HEK293T (cell line): ENCODE measurements around the gene PFN4.

Source experiments
- CTCF ChIA-PET: fragments of 350-600 bp; formaldehyde crosslinking; extraction: SDS; loops from one replicate; lab custom pipeline; 2021; ENCODE audit warnings: antibody characterized with exemption, inconsistent platforms; lab: Yijun Ruan, JAX
- POLR2A ChIA-PET: fragments of 350-600 bp; formaldehyde crosslinking; extraction: SDS; loops from one replicate; lab custom pipeline; 2020; ENCODE audit warnings: antibody characterized with exemption, inconsistent platforms; lab: Yijun Ruan, JAX
- DNase-seq: peaks from one replicate; pipeline ENCODE4 v3.0.0; 2012; ENCODE audit warnings: mixed read lengths; ENCODE audit errors: extremely low spot score
- ARNT ChIP-seq: fragments of 450-650 bp; IDR thresholded peaks from 2 replicates; pipeline ENCODE4 v1.6.1; 2017; ENCODE audit warnings: mild to moderate bottlenecking
- BHLHE40 ChIP-seq: fragments of 450-650 bp; IDR thresholded peaks from 2 replicates; pipeline ENCODE4 v1.6.1; 2016; ENCODE audit warnings: mild to moderate bottlenecking, moderate library complexity, borderline replicate concordance
- CTBP1 ChIP-seq: fragments of 450-650 bp; IDR thresholded peaks from 2 replicates; pipeline ENCODE4 v1.6.1; 2016; ENCODE audit warnings: borderline replicate concordance
- ELF4 ChIP-seq: fragments of 450-650 bp; IDR thresholded peaks from 2 replicates; pipeline ENCODE4 v1.6.1; 2017; ENCODE audit warnings: antibody characterized with exemption
- FOXA1 ChIP-seq: fragments of 450-650 bp; IDR thresholded peaks from 2 replicates; pipeline ENCODE4 v1.6.1; 2016; ENCODE audit warnings: mild to moderate bottlenecking
- FOXK2 ChIP-seq: fragments of 450-650 bp; IDR thresholded peaks from 2 replicates; pipeline ENCODE4 v1.6.1; 2016; ENCODE audit warnings: mild to moderate bottlenecking
- FOXM1 ChIP-seq: fragments of 450-650 bp; IDR thresholded peaks from 2 replicates; pipeline ENCODE4 v1.6.1; 2017; ENCODE audit warnings: mild to moderate bottlenecking, borderline replicate concordance
- HDGF ChIP-seq: fragments of 450-650 bp; IDR thresholded peaks from 2 replicates; pipeline ENCODE4 v1.6.1; 2017; ENCODE audit warnings: antibody characterized with exemption, borderline replicate concordance
- L3MBTL2 ChIP-seq: fragments of 450-650 bp; conservative IDR thresholded peaks from 2 replicates; pipeline ENCODE4 v1.6.1; 2016; ENCODE audit warnings: mild to moderate bottlenecking
- LEF1 ChIP-seq: fragments of 450-650 bp; IDR thresholded peaks from 2 replicates; pipeline ENCODE4 v1.6.1; 2017; ENCODE audit warnings: mild to moderate bottlenecking, borderline replicate concordance
- NFRKB ChIP-seq: fragments of 450-650 bp; IDR thresholded peaks from 2 replicates; pipeline ENCODE4 v1.6.1; 2016; ENCODE audit warnings: mild to moderate bottlenecking, moderate library complexity
- PKNOX1 ChIP-seq: fragments of 450-650 bp; IDR thresholded peaks from 2 replicates; pipeline ENCODE4 v1.6.1; 2016
- SP1 ChIP-seq: fragments of 450-650 bp; IDR thresholded peaks from 2 replicates; pipeline ENCODE4 v1.6.1; 2017
- SUZ12 ChIP-seq: fragments of 450-650 bp; IDR thresholded peaks from 2 replicates; pipeline ENCODE4 v1.6.1; 2016; ENCODE audit warnings: mild to moderate bottlenecking
- TARDBP ChIP-seq: fragments of 450-650 bp; IDR thresholded peaks from 2 replicates; pipeline ENCODE4 v1.6.1; 2016
- ZNF384 ChIP-seq: fragments of 450-650 bp; IDR thresholded peaks from 2 replicates; pipeline ENCODE4 v1.6.1; 2016

Gene PFN4

GRCh38 chr2:24163186-24163585 is 40.1 kb upstream of the PFN4 start:
- TF ChIP-seq L3MBTL2 (no peak), FOXM1 (no peak), SUZ12 (no peak), SP1 (no peak), LEF1 (no peak), BHLHE40 (no peak), NFRKB (no peak), ZNF384 (no peak), HDGF (no peak), ELF4 (no peak), ARNT (no peak), FOXA1 (no peak), FOXK2 (no peak)
- no peak for DNase-seq
- POLR2A ChIA-PET, result no interaction called here
- CTCF ChIA-PET, result no interaction called here

DNA sequence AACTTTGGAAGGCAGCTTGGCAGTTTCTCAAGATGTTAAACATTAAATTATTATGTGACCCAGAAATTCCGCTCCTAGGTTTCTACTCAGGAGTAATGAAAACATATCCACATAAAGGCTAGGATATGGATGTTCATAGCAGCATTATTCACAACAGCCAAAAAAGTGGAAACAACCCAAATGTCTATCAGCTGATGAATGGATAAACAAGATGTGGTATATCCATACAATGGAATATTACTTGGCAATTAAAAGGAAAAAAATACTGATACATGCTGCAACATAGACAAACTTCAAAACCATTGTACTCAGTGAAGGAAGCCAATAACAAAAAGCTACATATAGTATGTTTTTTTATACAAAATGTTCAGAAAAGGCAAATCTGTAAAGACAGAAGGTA is 39.4 kb upstream of the PFN4 start:
- TF ChIP-seq BHLHE40, result no peak
- no peak for TF ChIP-seq LEF1
- TF ChIP-seq HDGF, result no peak
- no peak for TF ChIP-seq TARDBP
- no peak for TF ChIP-seq NFRKB
- TF ChIP-seq CTBP1, result no peak
- TF ChIP-seq ARNT, result no peak
- TF ChIP-seq ELF4, result no peak
- no peak for TF ChIP-seq SP1
- no peak for TF ChIP-seq ZNF384
- no peak for TF ChIP-seq FOXK2
- TF ChIP-seq L3MBTL2, result no peak
- no peak for TF ChIP-seq SUZ12
- no peak for DNase-seq
- ChIA-PET POLR2A (no interaction called here), CTCF (no interaction called here)

- TF ChIP-seq BHLHE40, result no peak
- TF ChIP-seq FOXK2, result no peak
- no peak for TF ChIP-seq ARNT
- TF ChIP-seq PKNOX1, result no peak
- TF ChIP-seq TARDBP, result no peak
- no peak for TF ChIP-seq NFRKB
- no peak for TF ChIP-seq ZNF384
- no peak for TF ChIP-seq SUZ12
- no peak for TF ChIP-seq FOXM1
- TF ChIP-seq CTBP1, result no peak
- TF ChIP-seq HDGF, result no peak
- no peak for TF ChIP-seq LEF1
- no peak for TF ChIP-seq SP1
- no peak for TF ChIP-seq FOXA1
- TF ChIP-seq L3MBTL2, result no peak
- no peak for TF ChIP-seq ELF4
- CTCF ChIA-PET, result no interaction called here
- POLR2A ChIA-PET, result no interaction called here
- no peak for DNase-seq
Observed at GRCh38 chr2:24160761-24161160, 37.6 kb upstream of the PFN4 start.

DNA sequence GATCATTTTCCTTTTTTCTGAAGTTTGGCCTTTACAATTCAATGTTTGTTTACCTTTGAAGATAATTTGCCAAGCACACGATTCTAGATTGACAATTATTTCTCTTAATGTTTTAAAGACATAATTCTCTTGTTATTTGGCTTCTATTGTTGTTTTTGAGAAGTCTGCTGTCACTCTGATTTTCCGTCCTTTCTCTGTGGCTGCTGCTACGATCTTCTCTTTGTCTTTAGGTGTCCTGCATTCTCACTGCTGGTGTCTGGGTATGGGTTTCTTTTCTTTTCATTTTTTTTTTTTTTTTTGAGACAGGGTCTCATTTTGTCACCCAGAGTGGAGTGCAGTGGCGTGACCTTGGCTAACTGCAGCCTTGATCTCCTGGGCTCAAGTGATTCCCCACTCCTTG is 36.6 kb upstream of the PFN4 start:
- DNase-seq, result no peak
- TF ChIP-seq CTBP1 (no peak), ARNT (no peak), NFRKB (no peak), FOXM1 (no peak), FOXA1 (no peak), ZNF384 (no peak), L3MBTL2 (no peak), LEF1 (no peak), SUZ12 (no peak), SP1 (no peak), ELF4 (no peak), PKNOX1 (no peak), BHLHE40 (no peak), HDGF (no peak), TARDBP (no peak), FOXK2 (no peak)
- POLR2A ChIA-PET, result no interaction called here
- CTCF ChIA-PET, result no interaction called here

DNA sequence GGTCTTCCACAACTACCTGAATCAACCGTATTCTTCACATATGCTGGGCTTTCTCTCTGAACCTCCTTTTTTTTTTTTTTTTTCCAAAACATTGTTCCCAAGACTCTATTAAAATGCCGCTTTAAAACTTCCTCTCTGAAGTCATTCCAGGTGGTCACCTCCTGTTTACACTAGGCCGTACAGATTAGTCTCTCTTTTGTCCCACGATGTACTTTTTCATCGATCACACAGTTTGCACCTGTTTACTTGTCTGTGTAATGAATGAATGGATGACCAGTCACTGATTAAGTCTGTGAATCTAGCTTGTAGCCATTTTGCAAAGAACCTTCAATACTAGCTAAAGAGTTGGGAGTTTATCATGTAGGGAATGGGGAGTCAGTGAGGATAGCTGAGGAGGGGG is 35.0 kb upstream of the PFN4 start:
- POLR2A ChIA-PET, result no interaction called here
- TF ChIP-seq BHLHE40 (no peak), LEF1 (no peak), HDGF (no peak), CTBP1 (no peak), ELF4 (no peak), TARDBP (no peak), FOXM1 (no peak), NFRKB (no peak), SUZ12 (no peak), ZNF384 (no peak), L3MBTL2 (no peak), SP1 (no peak), ARNT (no peak), FOXA1 (no peak), FOXK2 (no peak), PKNOX1 (no peak)
- CTCF ChIA-PET, result no interaction called here
- DNase-seq, result no peak

DNA sequence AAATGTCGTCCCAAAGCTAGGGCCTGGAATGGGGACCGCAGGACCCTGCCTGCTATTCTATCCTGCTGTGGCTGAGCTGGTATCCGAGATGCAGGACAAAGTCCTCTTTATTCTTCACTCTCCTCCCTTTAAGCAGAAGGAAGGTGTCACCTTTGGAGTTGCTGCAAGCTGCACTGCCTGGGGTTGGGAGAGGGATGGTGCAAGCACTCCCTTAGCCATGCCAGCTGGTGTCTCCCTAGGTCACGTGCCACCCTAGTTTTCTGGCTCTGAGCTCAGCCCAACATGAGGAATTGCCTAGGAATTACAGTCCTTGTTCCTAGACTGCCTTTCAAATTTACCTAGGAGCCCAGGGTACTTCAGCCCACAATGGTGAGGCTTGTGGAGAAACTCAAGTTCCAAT is 30.3 kb upstream of the PFN4 start:
- no peak for TF ChIP-seq FOXK2
- TF ChIP-seq ZNF384, result no peak
- no peak for TF ChIP-seq PKNOX1
- no peak for TF ChIP-seq TARDBP
- TF ChIP-seq FOXA1, result no peak
- TF ChIP-seq L3MBTL2, result no peak
- TF ChIP-seq SP1, result no peak
- no peak for TF ChIP-seq ELF4
- no peak for TF ChIP-seq SUZ12
- no peak for TF ChIP-seq BHLHE40
- no peak for DNase-seq
- POLR2A ChIA-PET, result no interaction called here
- CTCF ChIA-PET, result no interaction called here
